Adipocyte (in vitro differentiated cells): ENCODE results near the gene CYTH1.

Experiments used
- DNase-seq: peaks from one replicate; pipeline ENCODE4 v3.0.0-alpha.2; 2015; ENCODE audit warnings: low read depth
- H3K27me3 ChIP-seq: replicated peaks from 2 replicates; pipeline ENCODE4 v1.7.0; 2013; ENCODE audit warnings: mild to moderate bottlenecking, low read length, moderate library complexity; ENCODE audit not compliant: control insufficient read depth, insufficient read depth
- H3K36me3 ChIP-seq: 2 replicates; pipeline ENCODE4 v1.7.0; 2013; ENCODE audit warnings: low read length, mild to moderate bottlenecking, moderate library complexity; ENCODE audit not compliant: control insufficient read depth, insufficient read depth, severe bottlenecking
- H3K4me1 ChIP-seq: 2 replicates; pipeline ENCODE4 v1.7.0; 2013; ENCODE audit warnings: mild to moderate bottlenecking, low read length, moderate library complexity; ENCODE audit not compliant: control insufficient read depth, insufficient read depth
- H3K4me3 ChIP-seq: 2 replicates; pipeline ENCODE4 v1.7.0; 2013; ENCODE audit warnings: mild to moderate bottlenecking, low read length, moderate library complexity
- H3K9ac ChIP-seq: 2 replicates; pipeline ENCODE4 v1.7.0; 2013; ENCODE audit warnings: mild to moderate bottlenecking, low read length, moderate library complexity
- H3K9me3 ChIP-seq: 2 replicates; pipeline ENCODE4 v1.7.0; 2013; ENCODE audit warnings: mild to moderate bottlenecking, low read length, moderate library complexity; ENCODE audit not compliant: control insufficient read depth

CYTH1 gene

DNA sequence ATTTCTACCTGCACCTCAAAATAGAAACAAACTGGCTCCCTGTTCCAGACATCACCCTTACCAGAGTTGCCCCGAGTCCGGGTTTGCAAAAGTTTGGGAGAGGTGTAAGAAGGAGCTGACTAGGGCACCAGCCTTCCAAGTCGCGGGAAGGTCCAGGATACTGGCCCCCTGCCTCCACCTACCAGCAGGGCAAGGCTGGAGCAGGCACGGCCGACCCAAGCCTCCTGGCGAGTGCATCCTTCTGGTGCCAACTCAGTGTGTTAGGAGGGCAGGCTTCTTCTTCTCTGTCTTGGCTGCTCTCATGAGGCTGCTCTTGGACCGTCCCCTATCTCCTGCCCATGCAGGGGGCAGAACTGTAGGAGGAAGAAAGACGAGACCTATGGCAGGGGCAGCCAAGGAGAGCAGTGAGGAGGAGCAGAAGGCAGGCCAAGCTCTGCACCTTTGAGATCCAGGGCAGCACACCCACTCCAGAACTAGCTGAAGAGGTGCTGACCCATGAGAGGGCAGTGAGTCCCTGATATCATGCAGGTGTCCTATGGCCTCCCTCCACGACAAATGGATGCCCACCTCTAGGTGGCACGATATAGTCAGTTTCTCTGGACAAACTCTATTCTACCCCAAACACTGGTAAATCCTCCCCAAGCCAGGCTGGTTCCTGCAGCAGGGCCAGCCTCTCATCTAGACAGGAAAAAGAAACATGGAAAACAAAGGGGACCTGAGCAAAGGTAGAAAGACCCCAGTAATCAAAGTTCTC, 54.4 kb downstream of the CYTH1 start:
- H3K9ac ChIP-seq = no peak overlapping the region
- H3K36me3 ChIP-seq = no peaks in the 10 kb centered on the region
- no peak for DNase-seq
- peaks cover 20% of the 10 kb centered on the region for H3K4me1 ChIP-seq
- H3K9me3 ChIP-seq = no peaks in the 10 kb centered on the region
- no peak overlapping the region for H3K4me3 ChIP-seq
- H3K27me3 ChIP-seq = no peaks in the 10 kb centered on the region

DNA sequence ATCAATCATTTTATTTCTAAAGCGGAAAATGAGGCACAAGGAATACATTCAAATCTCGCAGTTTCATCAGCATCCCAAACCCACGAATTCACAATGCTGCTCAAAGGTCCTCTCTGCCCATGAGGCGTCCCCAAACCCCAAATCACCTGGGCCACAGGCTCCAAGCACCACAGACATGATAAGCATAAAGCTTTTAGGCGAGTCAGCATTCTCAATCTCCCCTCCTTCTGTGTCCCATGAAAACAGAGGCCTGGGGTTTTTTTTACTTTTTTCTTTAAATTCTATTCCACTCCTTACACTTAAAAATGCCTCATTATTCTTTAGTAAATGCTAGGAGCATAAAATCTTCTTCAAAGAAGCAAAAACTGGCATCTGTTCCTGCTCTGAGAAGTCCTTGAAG, 55.0 kb downstream of the CYTH1 start:
- Histone ChIP-seq H3K36me3 (no peaks in the 10 kb centered on the region), H3K9me3 (no peaks in the 10 kb centered on the region), H3K4me1 (peaks cover 26% of the 10 kb centered on the region), H3K27me3 (no peaks in the 10 kb centered on the region), H3K4me3 (no peak overlapping the region), H3K9ac (no peak overlapping the region)
- DNase-seq = no peak

DNA sequence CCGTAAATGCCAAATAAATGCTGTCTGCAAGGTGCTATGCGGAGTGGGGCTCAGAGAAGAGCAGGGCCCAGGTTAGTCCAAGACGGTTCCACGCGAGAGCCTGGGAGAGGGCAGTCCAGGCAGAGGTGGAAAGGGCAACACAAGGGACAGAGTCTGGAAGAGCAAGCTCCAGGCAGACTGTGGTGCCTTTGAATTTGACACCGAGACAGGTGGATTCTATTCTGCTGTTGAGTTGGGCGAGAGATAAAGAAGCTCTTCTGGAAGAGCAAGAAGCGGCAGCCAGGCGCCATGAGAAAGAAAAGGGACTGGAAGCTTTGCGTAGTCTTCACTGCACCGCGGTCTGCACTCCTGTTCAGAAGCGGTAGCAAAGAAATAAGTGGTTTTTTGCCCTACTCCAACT, 55.6 kb downstream of the CYTH1 start:
- Histone ChIP-seq H3K9ac (no peak overlapping the region), H3K27me3 (no peaks in the 10 kb centered on the region), H3K9me3 (no peaks in the 10 kb centered on the region), H3K4me1 (peaks cover 27% of the 10 kb centered on the region), H3K4me3 (no peak overlapping the region), H3K36me3 (no peaks in the 10 kb centered on the region)
- no peak for DNase-seq

DNA sequence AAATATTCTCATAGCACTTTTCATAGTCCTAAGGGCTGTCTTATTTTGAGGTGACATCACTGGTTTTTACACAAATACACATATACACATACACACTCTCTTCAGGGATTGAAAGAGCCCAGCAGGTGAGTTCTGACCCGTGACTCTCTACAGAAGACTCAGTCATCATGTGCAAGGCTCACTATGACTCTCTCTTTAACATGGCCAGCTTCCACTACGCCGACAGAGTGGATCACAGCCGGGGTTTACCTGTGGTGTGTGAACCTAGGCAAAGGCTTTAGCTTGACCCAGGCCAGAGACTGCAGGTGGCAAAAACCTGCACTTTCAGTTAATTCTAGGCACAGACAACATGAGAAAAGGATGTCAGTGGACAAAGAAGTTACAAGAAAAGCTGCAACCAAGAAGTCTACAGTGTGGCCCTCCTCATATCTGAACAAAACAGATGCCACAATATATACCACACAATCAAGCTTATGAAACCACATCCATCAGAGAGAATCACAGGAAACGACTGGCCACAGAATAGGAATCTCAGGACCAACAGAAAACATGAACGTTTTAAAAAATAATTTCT, 56.5 kb downstream of the CYTH1 start:
- no peak overlapping the region for H3K9ac ChIP-seq
- no peaks in the 10 kb centered on the region for H3K27me3 ChIP-seq
- peaks cover 27% of the 10 kb centered on the region for H3K4me1 ChIP-seq
- H3K4me3 ChIP-seq = no peak overlapping the region
- no peak for DNase-seq
- H3K36me3 ChIP-seq = no peaks in the 10 kb centered on the region
- no peaks in the 10 kb centered on the region for H3K9me3 ChIP-seq

DNA sequence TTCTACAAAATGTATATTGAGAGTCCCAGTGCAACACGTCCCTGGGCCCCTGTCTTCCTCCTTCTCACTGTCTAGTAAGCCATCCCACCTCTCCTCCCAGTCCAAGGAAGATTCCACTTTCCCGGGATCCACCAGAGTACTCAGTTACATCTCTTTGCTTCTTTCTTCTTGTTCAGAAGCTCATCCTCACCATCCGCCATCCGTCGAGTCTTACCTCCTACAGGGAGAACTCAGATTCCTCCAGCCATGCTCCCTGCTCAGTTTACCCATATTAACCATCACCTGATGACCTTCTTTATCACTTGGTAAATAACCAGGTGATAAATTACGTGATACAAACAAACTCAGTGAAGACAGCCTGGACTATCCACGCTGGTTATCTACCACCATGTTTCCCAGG, 57.1 kb downstream of the CYTH1 start:
- no peaks in the 10 kb centered on the region for H3K36me3 ChIP-seq
- DNase-seq = no peak
- no peaks in the 10 kb centered on the region for H3K27me3 ChIP-seq
- no peaks in the 10 kb centered on the region for H3K9me3 ChIP-seq
- H3K4me3 ChIP-seq = no peak overlapping the region
- H3K4me1 ChIP-seq = peaks cover 27% of the 10 kb centered on the region
- H3K9ac ChIP-seq = no peak overlapping the region

DNA sequence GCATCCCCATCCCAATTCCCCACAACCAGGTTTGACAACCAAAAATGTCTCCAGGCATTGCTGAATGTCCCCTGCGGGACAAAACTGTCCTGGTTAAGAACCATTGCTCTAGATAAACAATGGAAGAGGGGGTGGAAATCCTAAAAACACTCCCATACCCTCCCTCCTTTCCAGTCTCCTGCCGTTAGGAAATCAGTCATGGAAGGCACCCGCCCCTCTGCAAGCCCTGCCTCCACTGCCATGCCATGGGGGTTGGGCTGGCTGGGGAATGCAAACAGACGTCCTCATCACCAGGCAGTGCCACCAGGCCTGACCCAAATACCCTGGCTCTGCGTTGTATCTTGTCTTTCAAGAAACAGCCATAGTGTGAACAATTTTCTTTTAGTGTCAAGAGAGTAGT, 57.5 kb downstream of the CYTH1 start:
- H3K27me3 ChIP-seq = no peaks in the 10 kb centered on the region

DNA sequence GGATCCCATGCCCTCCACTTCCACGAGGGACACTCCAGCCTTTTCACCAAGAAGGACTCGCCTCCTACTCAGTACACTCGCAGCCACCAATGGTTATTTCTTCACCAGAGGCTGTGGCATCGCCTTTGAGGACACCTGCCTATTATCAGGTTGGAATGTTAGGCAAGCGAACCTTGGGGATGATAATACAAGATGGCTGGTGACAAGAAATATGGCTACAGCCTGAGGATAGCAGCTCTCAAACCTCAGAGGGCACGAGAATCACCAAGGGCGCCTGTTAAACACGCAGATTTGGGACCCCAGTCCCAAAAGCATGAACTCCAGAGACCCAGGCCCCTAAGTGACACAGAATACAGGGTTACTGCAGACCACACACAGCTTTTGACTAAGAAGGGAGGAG, 58.1 kb downstream of the CYTH1 start:
- DNase-seq = no peak
- H3K9me3 ChIP-seq = no peaks in the 10 kb centered on the region
- no peaks in the 10 kb centered on the region for H3K27me3 ChIP-seq
- peaks cover 27% of the 10 kb centered on the region for H3K4me1 ChIP-seq
- no peak overlapping the region for H3K9ac ChIP-seq
- H3K36me3 ChIP-seq = no peaks in the 10 kb centered on the region
- no peak overlapping the region for H3K4me3 ChIP-seq

More for the DNA sequence above, 57.5 kb downstream of the CYTH1 start:
- Histone ChIP-seq H3K4me3 (no peak overlapping the region), H3K36me3 (no peaks in the 10 kb centered on the region), H3K4me1 (peaks cover 27% of the 10 kb centered on the region), H3K9me3 (no peaks in the 10 kb centered on the region), H3K9ac (no peak overlapping the region)
- DNase-seq = no peak

DNA sequence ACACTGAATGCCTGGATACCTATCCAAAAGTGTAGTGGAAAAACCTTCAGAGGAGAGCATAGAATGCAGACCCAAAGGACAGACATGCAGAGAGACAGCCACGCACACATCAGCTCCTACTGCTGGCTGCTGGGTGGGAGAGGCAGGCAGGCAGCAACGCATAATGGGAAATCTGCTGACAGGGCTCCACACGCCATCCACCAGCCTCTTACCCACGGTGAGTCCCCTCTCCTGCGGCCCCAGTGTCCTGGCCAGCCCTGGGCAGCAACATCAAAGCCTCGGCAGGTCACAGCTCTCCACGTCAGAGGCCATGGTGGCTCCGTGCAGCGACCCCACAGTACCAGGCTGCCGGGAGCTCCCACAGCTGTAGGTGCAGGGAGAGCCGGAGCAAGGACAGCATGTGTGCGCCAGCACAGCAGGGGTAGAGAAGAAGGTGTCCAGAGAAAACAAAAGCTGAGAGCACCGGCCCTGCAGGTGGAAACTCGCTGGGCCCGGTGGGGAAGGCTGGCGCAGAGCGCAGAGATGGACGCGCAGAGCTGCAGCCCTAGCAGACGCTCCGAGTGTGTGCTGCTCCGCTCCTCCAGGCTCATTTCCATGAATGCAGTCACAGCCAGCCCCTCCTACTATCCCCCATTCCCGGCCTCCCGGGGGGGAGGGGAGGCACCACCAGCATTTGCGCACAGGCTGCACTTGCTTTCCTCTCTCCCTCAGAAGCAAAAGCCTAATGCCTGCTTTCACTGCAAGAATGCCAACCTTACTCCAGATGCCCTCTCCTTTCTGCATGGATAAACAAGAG, 58.9 kb downstream of the CYTH1 start:
- Histone ChIP-seq H3K9ac (no peak overlapping the region), H3K4me1 (peaks cover 27% of the 10 kb centered on the region), H3K36me3 (no peaks in the 10 kb centered on the region), H3K4me3 (no peak overlapping the region), H3K9me3 (no peaks in the 10 kb centered on the region), H3K27me3 (no peaks in the 10 kb centered on the region)
- no peak for DNase-seq

DNA sequence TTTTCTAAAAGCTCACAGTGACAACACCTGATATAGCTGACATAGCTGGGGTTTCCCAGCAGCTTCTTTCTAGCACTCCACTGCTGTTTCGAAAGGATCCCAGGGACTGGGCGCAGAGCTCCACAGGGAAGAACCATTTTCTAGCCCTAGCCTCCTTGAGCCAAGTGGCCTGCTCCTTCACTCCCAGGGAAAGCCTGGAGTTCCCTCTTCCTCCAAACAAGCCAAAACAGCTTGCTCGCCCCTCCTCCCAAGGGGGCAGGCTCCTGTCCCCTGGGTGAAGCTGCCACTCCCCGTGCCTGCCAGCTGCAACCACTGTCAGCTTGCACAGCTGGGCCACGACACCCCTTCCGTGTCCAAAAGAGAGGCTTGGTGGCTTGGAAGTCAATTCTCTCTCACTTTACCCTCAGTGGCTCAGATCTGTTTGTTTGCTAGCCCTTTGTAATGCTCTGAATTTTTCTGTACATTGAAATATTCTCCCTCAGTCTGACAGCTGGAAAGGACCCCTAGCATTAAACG, 59.8 kb downstream of the CYTH1 start:
- no peak for DNase-seq

DNA sequence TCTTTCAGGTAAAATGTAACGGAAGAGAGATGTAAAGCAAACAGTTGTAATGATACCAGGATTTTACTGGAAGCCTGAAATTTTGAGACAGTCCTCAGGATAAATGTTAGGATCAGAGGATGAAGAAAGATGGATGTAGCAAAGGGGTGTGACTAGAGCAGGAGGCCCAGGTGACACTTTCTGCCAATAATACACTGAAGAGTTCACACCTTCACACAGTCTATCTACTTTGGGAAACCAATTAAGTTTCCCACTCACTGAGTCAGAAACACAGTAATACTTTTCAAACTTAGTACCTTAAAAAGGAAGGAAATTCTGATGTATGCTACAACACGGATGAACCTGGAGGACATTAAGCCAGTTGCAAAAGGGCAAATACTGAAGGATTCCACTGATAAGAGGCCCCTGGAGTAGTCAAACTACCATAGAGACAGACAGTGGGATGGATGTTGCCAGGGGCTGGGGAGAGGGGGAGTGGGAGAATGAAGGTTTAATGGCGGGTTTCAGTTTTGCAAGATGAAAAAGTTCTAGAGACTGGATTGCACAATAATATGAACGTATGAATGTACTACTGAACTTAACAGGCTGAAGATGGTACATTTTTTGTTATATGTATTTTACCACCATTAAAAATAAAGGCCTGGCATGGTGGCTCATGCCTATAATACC, 62.3 kb downstream of the CYTH1 start:
- Histone ChIP-seq H3K27me3 (no peaks in the 10 kb centered on the region), H3K36me3 (no peaks in the 10 kb centered on the region), H3K9me3 (no peaks in the 10 kb centered on the region), H3K4me3 (no peak overlapping the region), H3K9ac (no peak overlapping the region), H3K4me1 (peaks cover 53% of the 10 kb centered on the region)
- DNase-seq = no peak

More for the DNA sequence above, 59.8 kb downstream of the CYTH1 start:
- H3K4me3 ChIP-seq = no peak overlapping the region
- H3K27me3 ChIP-seq = no peaks in the 10 kb centered on the region
- peaks cover 31% of the 10 kb centered on the region for H3K4me1 ChIP-seq
- no peaks in the 10 kb centered on the region for H3K9me3 ChIP-seq
- H3K36me3 ChIP-seq = no peaks in the 10 kb centered on the region
- H3K9ac ChIP-seq = no peak overlapping the region
